Measurements from ENCODE around the gene SLC13A3.

GRCh38 chr20:46622165-46622564 is 29.1 kb downstream of the SLC13A3 start:
- no peak for TF ChIP-seq POLR2AphosphoS5 (IDR thresholded peaks at IDR 0.05; ENCODE audit: borderline replicate concordance, low read depth, low read length)
- no peak for TF ChIP-seq EZH2 (IDR thresholded peaks at IDR 0.05)
- no peak for TF ChIP-seq FOXP2 (optimal IDR thresholded peaks at IDR 0.05; ENCODE audit: control extremely low read depth, extremely low read length, insufficient read depth)

All from SK-N-MC (cell line).